Epithelial cell of esophagus (primary cell): Measurements from ENCODE around the gene COPS8.

ENCODE experiments used
- DNase-seq: peaks from one replicate; pipeline ENCODE4 v3.0.0; 2010; ENCODE audit warnings: low read depth
- H3K4me3 ChIP-seq: 2 replicates; pipeline ENCODE4 v1.5.1; 2011; ENCODE audit warnings: mild to moderate bottlenecking, low read length, control low read depth
- CTCF ChIP-seq: IDR thresholded peaks from 2 replicates; pipeline ENCODE4 v1.5.1; 2011; ENCODE audit warnings: low read depth, mild to moderate bottlenecking, low read length, control low read depth, inconsistent platforms; ENCODE audit not compliant: insufficient read depth; ENCODE audit errors: missing control alignments

The COPS8 gene

DNA sequence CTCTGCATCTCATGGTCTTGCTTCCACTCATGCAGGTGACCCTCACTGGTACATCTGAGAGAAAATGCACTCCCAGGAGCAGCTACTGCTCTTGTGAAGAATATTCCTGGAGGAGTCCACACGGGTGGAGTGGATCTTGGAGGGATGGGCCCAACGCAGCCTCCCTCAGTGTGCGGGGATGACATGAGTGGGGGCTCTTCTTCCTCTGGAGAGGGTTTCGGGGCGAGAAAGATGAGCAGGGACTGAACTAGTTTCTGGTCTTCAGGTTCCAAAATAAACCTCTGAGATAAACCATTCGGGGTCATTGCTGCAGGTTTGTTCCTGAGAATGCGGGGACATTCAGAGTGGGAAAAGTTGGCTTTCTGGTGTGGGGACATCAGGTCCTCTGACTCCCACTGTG is 39.1 kb downstream of the COPS8 start:
- DNase-seq, result no peak
- H3K4me3 ChIP-seq, result no peak overlapping the region
- TF ChIP-seq CTCF, result no peak

DNA sequence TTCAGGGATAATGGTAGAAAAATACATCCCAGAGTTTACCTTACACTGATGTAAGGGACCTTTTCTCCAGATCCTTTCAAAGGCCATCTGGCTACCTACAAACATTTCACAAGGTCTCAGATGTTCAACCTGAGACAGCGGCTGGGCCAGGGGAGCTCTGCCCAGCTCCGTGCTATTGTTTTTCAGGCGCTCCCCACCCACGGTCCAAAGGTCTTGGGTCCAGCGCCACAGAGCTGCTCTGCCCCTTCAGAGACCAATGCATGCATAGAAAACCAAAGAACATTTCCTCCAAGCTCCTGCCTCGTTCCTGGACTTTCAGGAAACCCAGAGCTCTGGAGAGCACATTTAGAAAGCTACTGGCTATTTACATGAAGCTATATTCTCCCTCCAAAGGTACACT is 40.3 kb downstream of the COPS8 start:
- TF ChIP-seq CTCF, result no peak
- no peak for DNase-seq
- H3K4me3 ChIP-seq, result no peak overlapping the region

GRCh38 chr2:237126519-237127174 is 41.0 kb downstream of the COPS8 start:
- H3K4me3 ChIP-seq, result no peak overlapping the region

DNA sequence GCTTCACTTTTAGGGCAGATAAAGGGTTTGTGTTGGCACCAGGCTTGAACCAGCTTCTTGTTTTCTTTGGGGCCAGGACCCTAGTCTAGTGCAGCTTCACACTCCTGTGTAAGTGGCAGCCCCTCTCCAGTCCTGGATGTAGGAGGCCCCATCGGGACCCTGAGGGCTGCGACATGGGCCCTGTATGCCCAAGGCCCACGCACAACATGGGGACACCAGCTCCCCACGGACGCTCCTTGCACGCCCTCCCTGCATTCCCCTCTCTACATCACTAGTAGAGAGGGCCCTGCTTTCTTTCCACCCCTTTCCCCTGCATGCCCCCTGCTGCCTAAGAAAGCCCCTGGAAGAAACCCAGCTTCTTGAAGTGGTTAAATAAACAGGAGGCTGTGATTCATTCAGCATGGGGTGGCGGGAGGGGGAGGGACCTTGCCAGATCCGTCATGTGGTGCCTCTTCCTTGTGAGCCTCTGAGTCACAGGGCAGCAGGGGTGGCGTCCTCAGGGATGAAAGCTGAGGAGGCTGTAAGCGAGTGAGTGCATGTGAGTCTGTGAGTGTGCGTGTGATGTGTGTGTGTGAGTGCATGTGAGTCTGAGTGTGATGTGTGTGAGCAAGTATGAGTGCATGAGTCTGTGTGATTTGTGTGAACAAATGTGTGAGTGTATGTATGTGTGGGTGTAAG is 42.5 kb downstream of the COPS8 start:
- no peak for TF ChIP-seq CTCF
- DNase-seq, result peak; percentile 99
- no peak overlapping the region for H3K4me3 ChIP-seq

More at GRCh38 chr2:237126519-237127174, 41.0 kb downstream of the COPS8 start:
- DNase-seq, result no peak
- no peak for TF ChIP-seq CTCF

GRCh38 chr2:237128845-237129592 is 43.3 kb downstream of the COPS8 start:
- DNase-seq, result no peak
- TF ChIP-seq CTCF, result no peak
- no peak overlapping the region for H3K4me3 ChIP-seq

DNA sequence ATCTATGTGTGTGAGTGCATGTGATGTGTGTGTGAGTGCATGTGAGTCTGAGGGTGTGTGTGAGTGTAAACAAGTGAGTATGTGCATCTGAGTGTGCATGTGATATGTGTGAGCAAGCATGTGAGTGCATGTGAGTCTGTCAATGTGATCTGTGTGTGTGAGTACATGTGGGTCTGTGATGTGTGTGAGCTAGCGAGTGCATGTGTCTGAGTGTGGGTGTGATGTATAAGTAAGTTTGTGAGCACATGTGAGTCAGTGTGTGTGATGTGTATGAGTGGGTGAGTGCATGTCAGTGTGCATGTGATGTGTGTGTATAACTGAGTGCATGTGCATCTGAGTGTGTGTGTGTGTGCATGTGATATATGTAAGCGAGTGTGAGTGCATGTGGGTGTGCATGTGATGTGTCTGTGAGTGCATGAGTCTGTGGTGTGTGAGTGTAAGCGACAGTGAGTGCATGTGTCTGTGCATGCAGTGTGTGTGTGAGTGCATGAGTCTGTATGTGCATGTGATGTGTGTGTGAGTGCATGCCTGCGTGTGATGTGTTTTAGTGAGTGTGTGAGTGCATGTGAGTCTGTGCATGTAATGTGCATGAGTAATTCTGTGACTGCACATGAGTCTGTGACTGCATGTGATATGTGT is 44.1 kb downstream of the COPS8 start:
- no peak overlapping the region for H3K4me3 ChIP-seq
- no peak for DNase-seq
- no peak for TF ChIP-seq CTCF
